Measurements from ENCODE around the gene TLCD3B.
"Not testable (repeated sequence)": the region's sequence is repeated elsewhere in the genome, so short reads cannot be mapped to it uniquely, and the experiment has no call there.

The TLCD3B gene

GRCh38 chr16:30060836-30061554 lies 29.9 kb upstream of the TLCD3B start:
- no peak for DNase-seq

GRCh38 chr16:30060346-30060745 lies 29.3 kb upstream of the TLCD3B start:
- no peak for DNase-seq

GRCh38 chr16:30054959-30055553 lies 24.0 kb upstream of the TLCD3B start:
- DNase-seq = peak; percentile 56

- no peak for DNase-seq
Measured at GRCh38 chr16:30054451-30054850, 23.4 kb upstream of the TLCD3B start.

GRCh38 chr16:30053376-30054015 lies 22.4 kb upstream of the TLCD3B start:
- DNase-seq = no peak

GRCh38 chr16:30052671-30053372 lies 21.8 kb upstream of the TLCD3B start:
- peak; percentile 91 for DNase-seq

- no peak for DNase-seq
Measured at GRCh38 chr16:30051518-30051917, 20.4 kb upstream of the TLCD3B start.

DNA sequence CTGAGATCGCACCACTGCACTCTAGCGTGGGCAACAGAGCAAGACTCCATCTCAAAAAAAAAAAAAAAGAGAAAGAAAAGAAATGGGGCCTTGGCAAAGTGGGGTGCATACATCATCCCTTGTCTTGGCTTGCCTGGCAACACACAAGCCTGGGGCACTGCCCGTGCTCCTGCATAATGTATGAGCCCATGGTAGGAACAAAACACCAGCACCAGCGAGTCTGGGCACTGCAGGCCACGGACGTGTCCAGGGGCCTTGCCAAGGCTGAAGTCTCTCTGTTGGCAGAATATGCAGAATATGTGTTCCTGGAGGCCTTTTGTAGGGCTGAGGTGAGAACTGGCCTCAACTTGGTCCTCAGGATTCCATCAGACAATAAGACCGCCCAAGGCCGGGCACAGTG lies 18.8 kb upstream of the TLCD3B start:
- DNase-seq = no peak

DNA sequence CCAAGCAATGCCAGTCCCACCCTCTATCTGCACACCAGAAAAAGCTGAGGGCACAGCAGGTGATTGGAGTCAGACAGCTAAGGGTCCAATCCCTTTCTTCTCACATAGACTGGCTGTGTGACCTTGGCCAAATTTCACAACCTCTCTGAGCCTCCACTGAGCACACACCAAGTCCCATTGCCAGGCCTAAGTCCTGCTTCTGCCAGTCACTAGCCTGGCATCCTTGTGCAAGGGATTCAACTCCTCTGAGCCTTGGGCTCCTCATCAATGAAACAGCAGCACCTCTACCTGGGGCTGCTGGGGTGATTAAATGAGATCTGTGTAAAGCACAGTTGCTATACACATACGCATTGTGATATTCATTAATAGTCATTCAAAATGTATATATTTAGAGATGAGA lies 15.5 kb upstream of the TLCD3B start:
- DNase-seq = no peak

DNA sequence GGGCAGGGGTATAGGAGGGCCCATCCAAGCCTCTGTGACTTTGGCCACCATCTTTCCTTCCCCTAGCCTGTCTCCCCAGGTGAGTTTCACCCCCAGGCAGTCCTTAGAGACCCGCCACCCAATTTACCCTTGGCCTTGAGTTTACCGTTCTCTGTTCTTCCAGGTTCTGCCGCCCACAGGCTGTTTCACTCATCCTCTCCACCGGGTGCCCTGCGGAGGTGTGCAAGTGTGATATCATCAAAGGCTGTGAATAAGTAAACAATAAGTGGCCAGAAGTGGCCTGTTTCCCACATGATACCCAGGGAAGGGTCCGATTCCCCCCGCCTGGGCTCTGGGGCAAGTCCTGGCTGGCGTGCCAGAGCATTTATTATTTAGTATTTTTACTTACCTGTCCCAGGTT lies 15.1 kb upstream of the TLCD3B start:
- no peak for DNase-seq

- no peak for DNase-seq
Measured at GRCh38 chr16:30041841-30042240, 10.8 kb upstream of the TLCD3B start.

DNA sequence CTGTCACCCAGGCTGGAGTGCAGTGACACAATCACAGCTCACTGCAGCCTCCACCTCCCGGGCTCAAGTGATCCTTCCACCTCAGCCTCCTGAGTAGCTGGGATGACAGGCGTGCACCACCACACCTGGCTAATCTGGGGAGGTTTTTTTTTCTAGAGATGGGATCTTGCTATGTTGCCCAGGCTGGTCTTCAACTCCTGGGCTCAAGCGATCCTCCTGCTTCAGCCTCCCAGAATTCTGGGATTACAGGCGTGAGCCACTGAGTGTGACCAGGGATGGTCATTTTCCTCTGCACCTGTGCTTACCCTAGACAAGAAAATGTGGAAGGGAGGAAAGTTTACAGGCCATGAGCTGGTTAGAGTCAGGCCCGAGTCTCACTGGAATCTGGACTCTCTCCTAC lies 9.6 kb upstream of the TLCD3B start:
- DNase-seq = not testable (repeated sequence)

DNA sequence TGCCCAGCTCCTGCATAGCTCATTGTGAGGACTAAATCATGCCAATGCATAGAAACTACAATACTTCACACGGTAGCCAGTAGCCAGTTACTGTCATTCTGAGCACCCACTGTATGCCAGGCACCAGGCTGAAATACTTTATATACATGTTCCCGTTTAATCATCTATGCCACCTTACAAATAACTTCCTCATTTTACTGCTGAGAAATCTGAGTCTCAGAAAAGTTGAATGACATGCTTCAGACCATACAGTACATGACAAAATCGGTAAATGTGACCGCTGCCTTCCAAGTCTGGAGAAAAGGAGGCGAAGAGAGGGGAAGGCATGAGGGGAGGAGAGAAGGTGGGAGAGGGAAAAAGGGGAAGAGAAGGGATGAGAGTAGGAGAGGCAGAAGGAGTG lies 9.2 kb upstream of the TLCD3B start:
- DNase-seq = no peak

DNA sequence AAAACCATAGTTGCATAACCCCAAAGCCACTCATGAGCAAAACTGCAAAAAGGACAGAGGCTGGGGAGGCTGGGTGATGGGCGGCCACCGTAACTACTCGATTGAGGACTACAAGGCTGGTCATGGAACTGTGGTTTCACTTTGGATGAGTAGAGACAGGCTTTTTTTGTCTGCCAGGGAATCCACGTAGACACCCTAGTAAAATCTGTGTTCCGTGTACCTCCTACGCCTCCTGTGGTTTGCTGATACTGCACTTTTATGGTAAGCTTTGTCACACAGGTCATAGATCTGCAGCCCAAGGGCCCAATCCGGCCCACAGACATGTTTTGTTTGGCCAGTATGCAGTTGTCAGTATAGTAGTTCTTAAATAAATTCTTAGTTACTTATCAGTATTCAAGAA lies 2.2 kb upstream of the TLCD3B start:
- peak; percentile 43 for DNase-seq

GRCh38 chr16:30032083-30032819 lies 1.2 kb upstream of the TLCD3B start:
- peak; percentile 66 for DNase-seq

DNA sequence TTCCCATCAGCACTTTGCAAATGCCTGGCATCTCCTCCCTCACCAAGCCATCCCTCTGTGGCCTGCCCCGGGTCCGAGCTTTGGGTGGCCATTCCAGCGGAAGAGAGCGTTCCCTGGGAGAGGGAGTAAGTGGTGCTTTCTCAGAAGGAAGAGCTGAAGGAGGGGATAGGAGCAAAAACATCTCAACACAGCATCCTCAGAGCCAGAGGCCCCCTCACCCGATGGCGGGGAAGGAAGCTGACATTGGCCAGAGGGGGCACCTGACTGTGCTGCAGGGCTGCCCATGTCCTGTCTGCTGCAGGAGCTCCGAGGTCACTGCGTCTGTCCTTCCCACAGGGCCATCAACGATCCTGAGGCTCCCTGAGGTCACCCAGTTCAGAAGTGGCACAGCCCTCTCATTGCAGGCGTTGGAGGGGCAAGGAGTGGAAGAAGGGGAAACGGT lies 427 bp upstream of the TLCD3B start:
- DNase-seq = no peak

DNA sequence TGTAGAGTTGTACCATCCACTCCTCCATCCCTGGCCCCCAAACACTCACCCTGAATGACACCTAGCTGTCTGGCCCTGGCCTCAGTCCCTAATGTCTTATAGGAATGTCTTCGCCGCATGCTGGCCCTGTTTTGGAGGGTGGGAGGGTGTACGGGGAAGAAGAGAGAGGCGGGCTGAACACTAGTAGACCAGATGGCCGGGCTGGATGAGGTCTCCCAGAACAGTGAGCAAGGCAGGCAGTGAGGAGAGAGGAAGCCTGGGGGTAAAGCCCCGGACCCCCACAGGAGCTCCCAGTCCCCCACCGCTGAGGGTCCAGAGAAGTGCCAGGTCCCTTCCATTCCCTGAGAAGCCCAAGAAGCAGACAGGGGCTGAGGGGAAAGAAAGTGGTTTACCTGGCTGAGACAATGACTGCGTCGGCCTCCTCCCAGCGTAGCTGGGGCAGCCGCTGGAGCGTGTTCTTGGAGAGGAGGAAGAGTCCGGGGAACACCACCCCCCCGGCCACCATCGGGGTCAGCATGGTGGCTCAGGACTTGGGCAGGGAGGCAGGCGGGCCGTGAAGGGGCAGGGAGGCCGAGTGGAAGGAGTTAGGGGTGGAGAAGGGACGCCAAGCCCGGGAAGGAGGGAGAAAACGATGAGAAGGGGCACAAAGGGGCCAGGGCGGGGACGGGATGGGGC lies 923 bp downstream of the TLCD3B start:
- no peak for DNase-seq

DNA sequence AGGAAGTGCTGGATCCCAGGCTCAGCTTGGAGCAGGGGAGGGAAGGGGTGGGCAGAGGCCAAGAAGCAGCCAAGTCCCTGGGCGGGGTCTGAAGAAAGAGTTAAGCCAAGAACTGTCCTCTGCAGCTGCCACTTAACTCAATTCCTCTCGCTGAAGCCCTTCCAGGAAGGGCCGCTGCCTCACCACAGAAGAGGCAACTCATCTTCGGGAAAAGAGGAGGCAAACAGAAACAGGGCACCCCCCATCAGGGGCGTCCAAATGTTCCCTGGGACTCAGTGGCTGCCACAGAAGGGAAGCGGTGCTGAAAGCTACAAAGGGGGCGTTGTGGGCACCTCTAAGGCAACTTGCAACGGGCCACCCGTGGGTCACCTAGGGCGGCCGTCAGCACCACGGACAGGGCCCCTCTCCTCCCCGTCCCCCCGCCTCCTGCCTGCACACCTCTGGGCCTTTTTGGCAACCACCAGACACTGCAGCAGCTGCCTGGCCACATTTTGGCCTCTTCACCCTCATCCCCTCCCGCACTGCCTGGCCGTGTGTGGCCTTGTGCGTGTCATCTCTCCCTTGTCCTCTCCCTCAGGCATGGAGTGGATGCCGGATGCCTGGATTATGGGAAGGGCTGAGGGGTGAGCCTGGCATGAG lies 2.5 kb downstream of the TLCD3B start:
- peak; percentile 31 for DNase-seq

DNA sequence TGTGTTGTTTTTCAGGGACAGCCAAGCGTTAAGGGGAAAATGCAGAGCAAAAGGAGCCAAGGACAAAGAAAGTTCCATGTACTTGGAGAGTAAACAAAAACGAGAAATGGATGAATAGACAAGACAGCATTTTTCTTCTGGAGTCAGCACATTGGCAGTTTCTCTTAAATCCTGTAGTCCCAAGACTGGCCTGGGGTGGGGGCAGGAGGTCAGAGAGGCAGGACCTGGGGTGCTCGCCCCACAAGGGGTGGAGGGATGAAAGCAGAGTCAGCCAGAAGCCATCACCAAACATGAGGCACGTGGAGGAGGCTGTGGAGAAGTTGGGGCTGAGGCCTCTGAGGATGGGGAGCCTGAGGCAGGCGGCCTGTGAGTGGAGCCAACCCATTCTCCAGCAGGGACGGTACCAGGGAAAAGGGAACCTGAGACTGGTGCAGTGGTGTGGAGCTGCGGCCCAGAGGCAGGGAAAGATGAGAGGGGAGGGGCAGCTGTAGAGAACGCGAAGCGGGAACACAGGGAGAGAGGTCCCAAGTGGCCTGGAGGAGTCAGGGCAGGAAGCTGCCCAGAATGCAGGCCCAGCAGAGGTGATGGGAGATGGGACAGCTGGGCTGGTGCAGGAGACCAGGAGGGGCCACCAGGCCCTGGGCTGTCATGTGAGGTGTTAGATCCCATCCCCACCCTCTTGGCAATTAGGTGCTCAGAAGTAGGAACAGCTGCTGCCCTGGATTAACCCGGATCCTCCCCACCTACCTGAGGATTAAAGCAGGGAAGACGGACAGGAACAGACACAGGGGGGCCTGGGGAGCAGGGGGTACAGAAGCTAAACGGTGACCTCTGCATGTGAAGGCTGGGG lies 3.3 kb downstream of the TLCD3B start:
- no peak for DNase-seq

DNA sequence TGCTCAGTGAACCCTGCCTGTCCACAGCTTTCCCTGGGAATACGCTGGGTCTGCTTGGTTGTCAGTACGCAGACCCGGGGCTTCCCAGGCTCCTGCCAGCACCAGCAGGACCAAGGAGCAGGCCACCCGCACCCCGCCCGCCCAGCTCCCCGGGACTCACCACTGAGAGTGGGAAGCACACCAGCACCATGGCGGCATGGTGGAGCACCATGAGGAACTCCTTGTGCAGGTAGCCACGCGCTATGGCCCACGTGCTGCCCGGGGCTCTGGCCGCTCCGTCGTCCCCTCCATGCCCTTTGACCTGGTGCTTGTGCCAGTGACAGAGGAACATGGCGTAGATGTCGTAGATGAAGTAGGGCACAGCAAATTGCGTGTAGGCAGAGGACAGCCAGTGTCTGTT lies 4.6 kb downstream of the TLCD3B start:
- no peak for DNase-seq

DNA sequence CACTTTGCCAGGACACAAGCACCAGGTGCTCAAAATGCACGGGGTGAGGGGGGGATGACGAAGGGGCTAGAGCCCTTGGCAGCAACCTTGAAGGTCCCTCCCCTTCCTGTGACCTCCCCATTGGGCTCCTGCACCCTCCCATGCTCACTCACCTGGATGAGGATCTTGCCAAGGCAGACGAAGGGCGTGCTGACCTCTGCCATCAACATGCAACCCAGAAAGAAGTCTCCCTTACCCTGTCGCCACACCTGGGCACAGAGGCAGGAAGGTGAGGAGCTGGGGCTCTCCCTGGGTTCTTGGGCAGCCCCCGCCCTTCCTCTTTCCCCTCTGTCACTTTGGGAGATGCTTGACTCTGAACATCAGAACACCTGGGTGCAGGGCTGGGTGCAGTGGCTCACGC lies 5.5 kb downstream of the TLCD3B start:
- DNase-seq = no peak
